CD4-positive, alpha-beta T cell (primary cell): ENCODE results near the gene TTLL11. TPM values are rescaled to one million over a fixed set of nuclear protein-coding genes. Genes with fewer than 3 reads are reported as not detected.

ENCODE experiments used
- ATAC-seq: fragments of 200-7000 bp; cut with Tn5 transposase; one replicate; pipeline ENCODE4 v1.10.0; 2022; ENCODE audit warnings: mild to moderate bottlenecking; ENCODE audit not compliant: poor library complexity
- CTCF ChIA-PET: fragments of 350-600 bp; sonication (Branson Sonifier 250); formaldehyde crosslinking; loops from one replicate; lab custom pipeline; 2021; ENCODE audit warnings: antibody characterized with exemption, inconsistent platforms; lab: Charles Lee
- POLR2A ChIA-PET: fragments of 350-600 bp; sonication (Branson Sonifier 250); formaldehyde crosslinking; loops from one replicate; lab custom pipeline; 2021; ENCODE audit warnings: antibody characterized with exemption, inconsistent platforms; lab: Charles Lee
- DNase-seq, 14 experiments: peaks; one replicate each; pipeline ENCODE4 v3.0.0-alpha.2; 2013 to 2020; ENCODE audit warnings: mixed read lengths in 2 of 14
- H3K27ac ChIP-seq, 2 donors: one replicate each; pipeline versions ENCODE4 v1.5.1 to v1.7.0; 2013; ENCODE audit warnings: low read length in 2 of 2, low read depth in 1 of 2, mild to moderate bottlenecking in 1 of 2
- H3K27me3 ChIP-seq, 2 experiments: 1 replicate in 1 of 2; 2 replicates in 1 of 2; pipeline versions ENCODE4 v1.6.1 to v1.7.0; 2013; ENCODE audit warnings: low read length in 2 of 2, control low read depth in 1 of 2, mild to moderate bottlenecking in 1 of 2, moderate library complexity in 1 of 2; ENCODE audit not compliant: insufficient read depth in 2 of 2, control insufficient read depth in 1 of 2
- H3K36me3 ChIP-seq: one replicate; pipeline ENCODE4 v1.6.1; 2013; ENCODE audit warnings: low read length, control low read depth; ENCODE audit not compliant: insufficient read depth
- H3K4me1 ChIP-seq: one replicate; pipeline ENCODE4 v1.6.1; 2013; ENCODE audit warnings: low read length, control low read depth; ENCODE audit not compliant: insufficient read depth
- H3K4me3 ChIP-seq: one replicate; pipeline ENCODE4 v1.5.1; 2013; ENCODE audit warnings: mild to moderate bottlenecking, low read length, moderate library complexity
- H3K9me3 ChIP-seq, 2 experiments: 1 replicate in 1 of 2; 2 replicates in 1 of 2; pipeline versions ENCODE4 v1.6.1 to v1.7.0; 2013; ENCODE audit warnings: low read length in 2 of 2, mild to moderate bottlenecking in 2 of 2, control low read depth in 1 of 2, moderate library complexity in 1 of 2; ENCODE audit not compliant: control insufficient read depth in 1 of 2, insufficient read depth in 1 of 2
- H3K27ac Mint-ChIP-seq: one replicate; pipeline ENCODE4 v1.8.0; 2020; ENCODE audit warnings: mixed read lengths
- H3K27me3 Mint-ChIP-seq: one replicate; pipeline ENCODE4 v1.8.0; 2021; ENCODE audit warnings: mixed read lengths
- H3K36me3 Mint-ChIP-seq: one replicate; pipeline ENCODE4 v1.8.0; 2021; ENCODE audit warnings: low read depth, mixed read lengths
- H3K4me1 Mint-ChIP-seq: one replicate; pipeline ENCODE4 v1.8.0; 2021; ENCODE audit warnings: low read depth, mixed read lengths
- H3K4me3 Mint-ChIP-seq: one replicate; pipeline ENCODE4 v1.8.0; 2020; ENCODE audit warnings: mild to moderate bottlenecking, mixed read lengths
- H3K9me3 Mint-ChIP-seq: one replicate; pipeline ENCODE4 v1.8.0; 2020; ENCODE audit warnings: mixed read lengths
- CTCF ChIP-seq: fragments of 200-600 bp; IDR thresholded peaks from one replicate; pipeline ENCODE4 v1.8.0; 2022; ENCODE audit warnings: antibody characterized with exemption, mild to moderate bottlenecking
- intact Hi-C, 2 experiments: fragments of 100-400 bp; cut with DNase I in 1 of 2; cut with micrococcal nuclease in 1 of 2; formaldehyde crosslinking; loops; one replicate each; pipeline versions ENCODE4 v1.15.1 to v1.9.0; 2023 to 2025; cut with DNase I, micrococcal nuclease
- total RNA-seq, 174 experiments: library from RNA in 2 of 174; stranded (reverse) in 2 of 174; gene quantifications; one replicate each; pipeline ENCODE4 v1.2.3 and lab custom pipeline; 2021 to 2026

Gene TTLL11
- total RNA-seq, 2 experiments from 2014 or later = 1.6 to 2.3 TPM

GRCh38 chr9:122059214-122059954 lies 33.7 kb downstream of the TTLL11 start:
- no peak overlapping the region for H3K27ac Mint-ChIP-seq
- DNase-seq (no peak), ATAC-seq (no peak)
- POLR2A ChIA-PET = no interaction called here
- TF ChIP-seq CTCF = no peak
- intact Hi-C loops = no loop called here
- Histone ChIP-seq H3K27ac (no peak overlapping the region), H3K4me3 (no peak overlapping the region), H3K27me3 (no peaks in the 10 kb centered on the region), H3K36me3 (no peaks in the 10 kb centered on the region), H3K4me1 (no peaks in the 10 kb centered on the region), H3K9me3 (no peaks in the 10 kb centered on the region)
- no peaks in the 10 kb centered on the region for H3K27me3 Mint-ChIP-seq
- H3K9me3 Mint-ChIP-seq = no peaks in the 10 kb centered on the region
- no peak overlapping the region for H3K4me3 Mint-ChIP-seq
- no peaks in the 10 kb centered on the region for H3K36me3 Mint-ChIP-seq
- H3K4me1 Mint-ChIP-seq = no peaks in the 10 kb centered on the region
- CTCF ChIA-PET = no interaction called here

GRCh38 chr9:122058709-122059108 lies 34.4 kb downstream of the TTLL11 start:
- TF ChIP-seq CTCF = no peak
- intact Hi-C loops = no loop called here

GRCh38 chr9:122058051-122058450 lies 35.1 kb downstream of the TTLL11 start:
- ChIA-PET POLR2A (no interaction called here), CTCF (no interaction called here)
- DNase-seq (no peak), ATAC-seq (no peak)
- intact Hi-C loops = no loop called here
- H3K4me3 Mint-ChIP-seq = no peak overlapping the region
- H3K27me3 Mint-ChIP-seq = no peaks in the 10 kb centered on the region
- H3K27ac Mint-ChIP-seq = no peak overlapping the region
- H3K4me1 Mint-ChIP-seq = no peaks in the 10 kb centered on the region
- H3K9me3 ChIP-seq = peaks cover 0 to 3% of the 10 kb centered on the region in 2 experiments
- H3K4me3 ChIP-seq = no peak overlapping the region
- H3K36me3 Mint-ChIP-seq = no peaks in the 10 kb centered on the region
- TF ChIP-seq CTCF = no peak
- H3K27ac ChIP-seq = no peak overlapping the region
- no peaks in the 10 kb centered on the region for H3K9me3 Mint-ChIP-seq
- no peaks in the 10 kb centered on the region for H3K36me3 ChIP-seq
- no peaks in the 10 kb centered on the region for H3K4me1 ChIP-seq
- no peaks in the 10 kb centered on the region for H3K27me3 ChIP-seq

More at GRCh38 chr9:122058709-122059108, 34.4 kb downstream of the TTLL11 start:
- H3K36me3 Mint-ChIP-seq = no peaks in the 10 kb centered on the region
- no peaks in the 10 kb centered on the region for H3K27me3 Mint-ChIP-seq
- no peaks in the 10 kb centered on the region for H3K27me3 ChIP-seq
- H3K4me3 ChIP-seq = no peak overlapping the region
- no peaks in the 10 kb centered on the region for H3K9me3 Mint-ChIP-seq
- no peak overlapping the region for H3K27ac Mint-ChIP-seq
- no peak for DNase-seq
- ATAC-seq = no peak
- POLR2A ChIA-PET = no interaction called here
- H3K4me3 Mint-ChIP-seq = no peak overlapping the region
- H3K4me1 ChIP-seq = no peaks in the 10 kb centered on the region
- H3K36me3 ChIP-seq = no peaks in the 10 kb centered on the region
- CTCF ChIA-PET = no interaction called here
- H3K4me1 Mint-ChIP-seq = no peaks in the 10 kb centered on the region
- H3K27ac ChIP-seq = no peak overlapping the region
- H3K9me3 ChIP-seq = no peaks in the 10 kb centered on the region
